Stimulated activated CD4-positive, alpha-beta T cell treated with anti-CD3 and anti-CD28 coated beads, TNF-alpha, amount 100 ng/mL, for 48 hours (primary cell): ENCODE data around the gene MC5R.
A peak's percentile ranks its signal among the peaks of the same experiment; 100 is the strongest.

Experiments
- DNase-seq, 3 donors: peaks; one replicate each; pipeline ENCODE4 v3.0.0-alpha.2; 2020; ENCODE audit warnings: low read depth in 3 of 3

The MC5R gene

GRCh38 chr18:13823707-13824395 is at the start of gene MC5R:
MC5R (plus strand) TSS chr18:13824149; CDS start chr18:13825766, 1,617 bp downstream.
- peak; percentile 39 to 65 (median 44) for DNase-seq

- no peak for DNase-seq
Measured at GRCh38 chr18:13775058-13775457, 48.9 kb upstream of the MC5R start.

GRCh38 chr18:13791181-13791580 is 32.8 kb upstream of the MC5R start:
- no peak for DNase-seq

- no peak for DNase-seq
Measured at GRCh38 chr18:13793819-13794218, 30.1 kb upstream of the MC5R start.

- no peak for DNase-seq
Measured at GRCh38 chr18:13796515-13796914, 27.4 kb upstream of the MC5R start.

- no peak for DNase-seq
Measured at GRCh38 chr18:13797157-13797611, 26.8 kb upstream of the MC5R start.

- no peak for DNase-seq
Measured at GRCh38 chr18:13799396-13799795, 24.6 kb upstream of the MC5R start.

- DNase-seq: peak; percentile 19 to 39 (median 30)
Measured at GRCh38 chr18:13800505-13801259, 23.3 kb upstream of the MC5R start.

- DNase-seq: no peak
Measured at GRCh38 chr18:13801260-13801601, 22.7 kb upstream of the MC5R start.

GRCh38 chr18:13804305-13804704 is 19.6 kb upstream of the MC5R start:
- DNase-seq: no peak

- no peak for DNase-seq
Measured at GRCh38 chr18:13808294-13809042, 15.5 kb upstream of the MC5R start.

- DNase-seq: no peak
Measured at GRCh38 chr18:13809043-13809430, 14.9 kb upstream of the MC5R start.

GRCh38 chr18:13809531-13810255 is 14.3 kb upstream of the MC5R start:
- no peak for DNase-seq

GRCh38 chr18:13810950-13811485 is 12.9 kb upstream of the MC5R start:
- DNase-seq: no peak

- DNase-seq: no peak
Measured at GRCh38 chr18:13811993-13812392, 12.0 kb upstream of the MC5R start.

- peak; percentile 22 to 37 (median 23) for DNase-seq
Measured at GRCh38 chr18:13813271-13813849, 10.6 kb upstream of the MC5R start.

- DNase-seq: no peak
Measured at GRCh38 chr18:13826209-13826608, 2.3 kb downstream of the MC5R start.

- DNase-seq: no peak
Measured at GRCh38 chr18:13831864-13832508, 8.0 kb downstream of the MC5R start.

GRCh38 chr18:13834496-13835015 is 10.6 kb downstream of the MC5R start:
- DNase-seq: no peak

GRCh38 chr18:13835202-13835601 is 11.3 kb downstream of the MC5R start:
- no peak for DNase-seq
